SK-N-MC (cell line): ENCODE measurements around the gene ANK3.

Experiments
- DNase-seq: peaks from one replicate; pipeline ENCODE4 v3.0.0-alpha.2; 2011; ENCODE audit warnings: low read depth, low spot score
- H3K27ac ChIP-seq: fragments of 200-600 bp; sonication (generic); 2 replicates; pipeline ENCODE4 v1.5.1; 2016; ENCODE audit warnings: mixed run types
- H3K36me3 ChIP-seq: fragments of 200-600 bp; sonication (generic); 2 replicates; pipeline ENCODE4 v1.6.1; 2017; ENCODE audit warnings: antibody characterized with exemption, low read length, mixed read lengths; ENCODE audit not compliant: insufficient read depth
- H3K4me3 ChIP-seq: fragments of 200-600 bp; sonication (generic); 2 replicates; pipeline ENCODE4 v1.5.1; 2016
- H3K9ac ChIP-seq: fragments of 200-600 bp; sonication (generic); 2 replicates; pipeline ENCODE4 v1.8.0; 2017; ENCODE audit warnings: mixed run types, mixed read lengths; ENCODE audit not compliant: insufficient read length
- H3K9me3 ChIP-seq: fragments of 200-600 bp; sonication (generic); 2 replicates; pipeline ENCODE4 v1.6.1; 2017; ENCODE audit warnings: low read depth, mild to moderate bottlenecking, antibody characterized with exemption, low read length, moderate library complexity, mixed read lengths
- EZH2 ChIP-seq: fragments of 200-600 bp; sonication (generic); IDR thresholded peaks from one replicate; pipeline ENCODE4 v1.6.1; 2017; ENCODE audit warnings: antibody characterized with exemption
- FOXP2 ChIP-seq: optimal IDR thresholded peaks from 2 replicates; pipeline ENCODE3; 2011; ENCODE audit warnings: mild to moderate bottlenecking, moderate library complexity; ENCODE audit not compliant: insufficient read depth; ENCODE audit errors: extremely low read length, control extremely low read depth
- POLR2AphosphoS5 ChIP-seq: IDR thresholded peaks from 2 replicates; pipeline ENCODE4 v1.6.1; 2012; ENCODE audit warnings: mild to moderate bottlenecking, low read depth, low read length, borderline replicate concordance

ANK3 gene

GRCh38 chr10:60283397-60283796 lies 106.3 kb downstream of the ANK3 start:
- Histone ChIP-seq H3K27ac (no peak overlapping the region), H3K9ac (no peak overlapping the region), H3K36me3 (no peaks in the 10 kb centered on the region), H3K4me3 (no peak overlapping the region), H3K9me3 (no peaks in the 10 kb centered on the region)
- DNase-seq = no peak
- TF ChIP-seq POLR2AphosphoS5 (no peak), EZH2 (no peak), FOXP2 (no peak)

GRCh38 chr10:60282771-60283353 lies 106.8 kb downstream of the ANK3 start:
- Histone ChIP-seq H3K36me3 (no peaks in the 10 kb centered on the region), H3K9ac (no peak overlapping the region), H3K27ac (no peak overlapping the region)

GRCh38 chr10:60281792-60282353 lies 107.8 kb downstream of the ANK3 start:
- no peak for TF ChIP-seq FOXP2
- TF ChIP-seq POLR2AphosphoS5 = no peak
- H3K27ac ChIP-seq = no peak overlapping the region
- no peaks in the 10 kb centered on the region for H3K9me3 ChIP-seq
- H3K36me3 ChIP-seq = no peaks in the 10 kb centered on the region
- no peak overlapping the region for H3K9ac ChIP-seq
- no peak for DNase-seq
- H3K4me3 ChIP-seq = no peak overlapping the region

More at GRCh38 chr10:60282771-60283353, 106.8 kb downstream of the ANK3 start:
- Histone ChIP-seq H3K9me3 (no peaks in the 10 kb centered on the region), H3K4me3 (no peak overlapping the region)
- DNase-seq = no peak
- no peak for TF ChIP-seq EZH2
- no peak for TF ChIP-seq POLR2AphosphoS5
- TF ChIP-seq FOXP2 = no peak

GRCh38 chr10:60281331-60281730 lies 108.3 kb downstream of the ANK3 start:
- Histone ChIP-seq H3K4me3 (no peak overlapping the region), H3K9me3 (no peaks in the 10 kb centered on the region), H3K36me3 (no peaks in the 10 kb centered on the region), H3K9ac (no peak overlapping the region), H3K27ac (no peak overlapping the region)
- TF ChIP-seq FOXP2 = no peak
- TF ChIP-seq EZH2 = no peak
- no peak for TF ChIP-seq POLR2AphosphoS5
- no peak for DNase-seq

- DNase-seq = no peak
- Histone ChIP-seq H3K36me3 (no peaks in the 10 kb centered on the region), H3K9ac (no peak overlapping the region), H3K4me3 (no peak overlapping the region), H3K9me3 (no peaks in the 10 kb centered on the region), H3K27ac (no peak overlapping the region)
- no peak for TF ChIP-seq FOXP2
- no peak for TF ChIP-seq EZH2
- TF ChIP-seq POLR2AphosphoS5 = no peak
These were observed 109.2 kb downstream of the ANK3 start for GRCh38 chr10:60280475-60280874.

- Histone ChIP-seq H3K9ac (no peak overlapping the region), H3K27ac (no peak overlapping the region), H3K36me3 (no peaks in the 10 kb centered on the region), H3K9me3 (no peaks in the 10 kb centered on the region), H3K4me3 (no peak overlapping the region)
- TF ChIP-seq FOXP2 (no peak), EZH2 (no peak), POLR2AphosphoS5 (no peak)
- no peak for DNase-seq
These were observed 112.0 kb downstream of the ANK3 start for GRCh38 chr10:60277656-60278055.

GRCh38 chr10:60276232-60276631 lies 113.4 kb downstream of the ANK3 start:
- no peak overlapping the region for H3K27ac ChIP-seq

GRCh38 chr10:60271319-60272040 lies 118.2 kb downstream of the ANK3 start:
- H3K4me3 ChIP-seq = no peak overlapping the region
- H3K9me3 ChIP-seq = no peaks in the 10 kb centered on the region
- no peak overlapping the region for H3K27ac ChIP-seq
- DNase-seq = no peak
- no peaks in the 10 kb centered on the region for H3K36me3 ChIP-seq
- H3K9ac ChIP-seq = no peak overlapping the region
- no peak for TF ChIP-seq EZH2
- TF ChIP-seq FOXP2 = no peak
- TF ChIP-seq POLR2AphosphoS5 = no peak

More at GRCh38 chr10:60276232-60276631, 113.4 kb downstream of the ANK3 start:
- no peaks in the 10 kb centered on the region for H3K9me3 ChIP-seq
- no peak for TF ChIP-seq FOXP2
- no peak overlapping the region for H3K9ac ChIP-seq
- no peak for DNase-seq
- no peaks in the 10 kb centered on the region for H3K36me3 ChIP-seq
- no peak overlapping the region for H3K4me3 ChIP-seq
